Memory B cell (primary cell): ENCODE measurements around the gene LIMS1.

ENCODE experiments used
- ATAC-seq: fragments of 150-1000 bp; cut with Tn5 transposase; 2 replicates; pipeline ENCODE4 v1.10.0; 2021; ENCODE audit warnings: low read depth, mild to moderate bottlenecking, moderate library complexity
- DNase-seq, 2 donors: peaks; one replicate each; pipeline ENCODE4 v3.0.0; 2022; ENCODE audit warnings: low spot score in 2 of 2
- H3K27ac Mint-ChIP-seq: one replicate; pipeline ENCODE4 v1.8.0; 2022; ENCODE audit warnings: mild to moderate bottlenecking, moderate library complexity, mixed read lengths
- H3K27me3 Mint-ChIP-seq: one replicate; pipeline ENCODE4 v1.8.0; 2022; ENCODE audit warnings: mixed read lengths
- H3K36me3 Mint-ChIP-seq: one replicate; pipeline ENCODE4 v1.8.0; 2022; ENCODE audit warnings: mild to moderate bottlenecking, mixed read lengths
- H3K4me1 Mint-ChIP-seq: one replicate; pipeline ENCODE4 v1.8.0; 2022; ENCODE audit warnings: mixed read lengths
- H3K4me3 Mint-ChIP-seq: one replicate; pipeline ENCODE4 v1.8.0; 2022; ENCODE audit warnings: mild to moderate bottlenecking, moderate library complexity, mixed read lengths
- H3K9me3 Mint-ChIP-seq: one replicate; pipeline ENCODE4 v1.8.0; 2022; ENCODE audit warnings: mixed read lengths

Gene LIMS1

GRCh38 chr2:108604196-108604595 is 69.9 kb downstream of the LIMS1 start:
- ATAC-seq, result no peak
- peaks cover 26% of the 10 kb centered on the region for H3K4me1 Mint-ChIP-seq

GRCh38 chr2:108605947-108606346 is 71.7 kb downstream of the LIMS1 start:
- H3K27me3 Mint-ChIP-seq, result no peaks in the 10 kb centered on the region
- H3K27ac Mint-ChIP-seq, result no peak overlapping the region
- H3K4me1 Mint-ChIP-seq, result peaks cover 29% of the 10 kb centered on the region
- ATAC-seq, result no peak
- no peak for DNase-seq
- H3K36me3 Mint-ChIP-seq, result peaks cover 2% of the 10 kb centered on the region
- H3K4me3 Mint-ChIP-seq, result no peak overlapping the region
- H3K9me3 Mint-ChIP-seq, result no peaks in the 10 kb centered on the region

More at GRCh38 chr2:108604196-108604595, 69.9 kb downstream of the LIMS1 start:
- no peak overlapping the region for H3K27ac Mint-ChIP-seq
- H3K36me3 Mint-ChIP-seq, result peaks cover 7% of the 10 kb centered on the region
- H3K27me3 Mint-ChIP-seq, result no peaks in the 10 kb centered on the region
- DNase-seq, result no peak
- H3K4me3 Mint-ChIP-seq, result no peak overlapping the region
- peaks cover 2% of the 10 kb centered on the region for H3K9me3 Mint-ChIP-seq

- no peaks in the 10 kb centered on the region for H3K27me3 Mint-ChIP-seq
- peaks cover 37% of the 10 kb centered on the region for H3K4me1 Mint-ChIP-seq
- H3K36me3 Mint-ChIP-seq, result peaks cover 2% of the 10 kb centered on the region
- DNase-seq, result peak in 1 of 2 donors; percentile 50
- H3K27ac Mint-ChIP-seq, result no peak overlapping the region
- H3K4me3 Mint-ChIP-seq, result no peak overlapping the region
- no peaks in the 10 kb centered on the region for H3K9me3 Mint-ChIP-seq
- no peak for ATAC-seq
Measured at GRCh38 chr2:108607706-108608301, 73.5 kb downstream of the LIMS1 start.

- no peak overlapping the region for H3K4me3 Mint-ChIP-seq
- H3K27me3 Mint-ChIP-seq, result no peaks in the 10 kb centered on the region
- H3K36me3 Mint-ChIP-seq, result no peaks in the 10 kb centered on the region
- H3K9me3 Mint-ChIP-seq, result no peaks in the 10 kb centered on the region
- DNase-seq, result no peak
- no peak for ATAC-seq
- H3K27ac Mint-ChIP-seq, result peak overlapping the region; percentile 42
- H3K4me1 Mint-ChIP-seq, result peaks cover 52% of the 10 kb centered on the region
Measured at GRCh38 chr2:108611021-108611420, 76.8 kb downstream of the LIMS1 start.

- Mint-ChIP-seq H3K9me3 (no peaks in the 10 kb centered on the region), H3K36me3 (no peaks in the 10 kb centered on the region), H3K27ac (peak overlapping the region; percentile 97), H3K27me3 (no peaks in the 10 kb centered on the region), H3K4me3 (peak overlapping the region; percentile 67), H3K4me1 (peaks cover 51% of the 10 kb centered on the region)
- peak; percentile 46 to 74 for DNase-seq
- ATAC-seq, result peak; percentile 81
Measured at GRCh38 chr2:108612153-108612513, 77.9 kb downstream of the LIMS1 start.

- Mint-ChIP-seq H3K27me3 (no peaks in the 10 kb centered on the region), H3K4me1 (peaks cover 52% of the 10 kb centered on the region), H3K27ac (peak overlapping the region; percentile 97), H3K4me3 (peak overlapping the region; percentile 67), H3K36me3 (no peaks in the 10 kb centered on the region), H3K9me3 (no peaks in the 10 kb centered on the region)
- DNase-seq, result peak; percentile 53 to 60
- ATAC-seq, result peak; percentile 58
Measured at GRCh38 chr2:108612514-108613183, 78.4 kb downstream of the LIMS1 start.

- Mint-ChIP-seq H3K4me1 (peaks cover 46% of the 10 kb centered on the region), H3K9me3 (no peaks in the 10 kb centered on the region), H3K27me3 (no peaks in the 10 kb centered on the region), H3K4me3 (peak overlapping the region; percentile 30), H3K27ac (peak overlapping the region; percentile 97), H3K36me3 (no peaks in the 10 kb centered on the region)
- ATAC-seq (no peak), DNase-seq (no peak)
Measured at GRCh38 chr2:108613261-108614042, 79.2 kb downstream of the LIMS1 start.

GRCh38 chr2:108614043-108614545 is 79.8 kb downstream of the LIMS1 start:
- Mint-ChIP-seq H3K27me3 (no peaks in the 10 kb centered on the region), H3K36me3 (no peaks in the 10 kb centered on the region), H3K4me1 (peaks cover 46% of the 10 kb centered on the region), H3K4me3 (peak overlapping the region; percentile 2), H3K9me3 (no peaks in the 10 kb centered on the region), H3K27ac (peak overlapping the region; percentile 97)
- no peak for DNase-seq
- no peak for ATAC-seq

- no peaks in the 10 kb centered on the region for H3K36me3 Mint-ChIP-seq
- H3K27ac Mint-ChIP-seq, result peak overlapping the region; percentile 97
Measured at GRCh38 chr2:108614659-108615058, 80.4 kb downstream of the LIMS1 start.

GRCh38 chr2:108615480-108616090 is 81.3 kb downstream of the LIMS1 start:
- H3K4me3 Mint-ChIP-seq, result no peak overlapping the region
- H3K36me3 Mint-ChIP-seq, result no peaks in the 10 kb centered on the region
- ATAC-seq, result peak; percentile 18
- no peak for DNase-seq
- H3K27ac Mint-ChIP-seq, result peak overlapping the region; percentile 79
- H3K4me1 Mint-ChIP-seq, result peaks cover 47% of the 10 kb centered on the region
- no peaks in the 10 kb centered on the region for H3K9me3 Mint-ChIP-seq
- no peaks in the 10 kb centered on the region for H3K27me3 Mint-ChIP-seq

More at GRCh38 chr2:108614659-108615058, 80.4 kb downstream of the LIMS1 start:
- Mint-ChIP-seq H3K27me3 (no peaks in the 10 kb centered on the region), H3K9me3 (no peaks in the 10 kb centered on the region), H3K4me1 (peaks cover 42% of the 10 kb centered on the region), H3K4me3 (no peak overlapping the region)
- ATAC-seq (no peak), DNase-seq (no peak)

- no peaks in the 10 kb centered on the region for H3K36me3 Mint-ChIP-seq
- H3K9me3 Mint-ChIP-seq, result no peaks in the 10 kb centered on the region
- no peak overlapping the region for H3K27ac Mint-ChIP-seq
- H3K4me1 Mint-ChIP-seq, result peaks cover 46% of the 10 kb centered on the region
- H3K27me3 Mint-ChIP-seq, result no peaks in the 10 kb centered on the region
- no peak for ATAC-seq
- no peak overlapping the region for H3K4me3 Mint-ChIP-seq
- DNase-seq, result no peak
Measured at GRCh38 chr2:108616318-108616717, 82.0 kb downstream of the LIMS1 start.

GRCh38 chr2:108616751-108617161 is 82.5 kb downstream of the LIMS1 start:
- H3K36me3 Mint-ChIP-seq, result no peaks in the 10 kb centered on the region
- H3K4me3 Mint-ChIP-seq, result no peak overlapping the region
- no peak for ATAC-seq
- peaks cover 49% of the 10 kb centered on the region for H3K4me1 Mint-ChIP-seq
- no peaks in the 10 kb centered on the region for H3K9me3 Mint-ChIP-seq
- no peaks in the 10 kb centered on the region for H3K27me3 Mint-ChIP-seq
- H3K27ac Mint-ChIP-seq, result no peak overlapping the region
- DNase-seq, result no peak

GRCh38 chr2:108617617-108618016 is 83.3 kb downstream of the LIMS1 start:
- no peaks in the 10 kb centered on the region for H3K27me3 Mint-ChIP-seq
- no peak for DNase-seq
- peaks cover 46% of the 10 kb centered on the region for H3K4me1 Mint-ChIP-seq
- no peaks in the 10 kb centered on the region for H3K36me3 Mint-ChIP-seq
- peak overlapping the region; percentile 12 for H3K27ac Mint-ChIP-seq
- no peaks in the 10 kb centered on the region for H3K9me3 Mint-ChIP-seq
- ATAC-seq, result no peak
- H3K4me3 Mint-ChIP-seq, result no peak overlapping the region
